Fibroblast of lung (primary cell): Measurements from ENCODE around the gene SPAG8.

Source experiments
- EZH2 ChIP-seq: IDR thresholded peaks from 2 replicates; pipeline ENCODE4 v1.5.1; 2012; ENCODE audit warnings: low read length, control low read depth, mild to moderate bottlenecking; ENCODE audit errors: missing control alignments
- TF ChIP-seq, protein P1 (sequence below), 2 donors: IDR thresholded peaks in 1 of 2; conservative IDR thresholded peaks in 1 of 2; 1 replicate in 1 of 2; 2 replicates in 1 of 2; pipeline ENCODE4 v1.5.1; 2011 to 2012; ENCODE audit warnings: low read length in 2 of 2, control low read depth in 1 of 2, inconsistent platforms in 1 of 2, low read depth in 1 of 2, mild to moderate bottlenecking in 1 of 2

DNA sequence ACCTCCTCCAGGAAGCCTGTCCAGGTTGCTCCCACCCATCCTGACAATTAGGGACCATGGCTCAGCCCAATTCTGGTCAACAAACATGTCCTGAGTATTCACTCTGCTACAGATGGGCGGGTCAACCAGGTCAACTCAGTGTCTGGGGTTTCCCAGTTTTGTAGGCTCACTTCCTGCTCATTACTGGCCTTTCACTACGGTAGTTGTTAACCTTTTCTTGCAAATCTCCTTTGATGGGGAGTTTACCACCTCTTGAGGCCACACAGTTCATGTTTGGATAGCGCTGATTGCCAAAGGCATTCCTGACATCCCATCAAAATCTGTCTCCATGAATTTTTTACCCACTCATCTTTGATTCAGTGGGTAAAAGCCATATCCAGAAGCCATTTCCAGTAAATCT lies 30.7 kb upstream of the SPAG8 start:
- TF ChIP-seq, protein P1, sequence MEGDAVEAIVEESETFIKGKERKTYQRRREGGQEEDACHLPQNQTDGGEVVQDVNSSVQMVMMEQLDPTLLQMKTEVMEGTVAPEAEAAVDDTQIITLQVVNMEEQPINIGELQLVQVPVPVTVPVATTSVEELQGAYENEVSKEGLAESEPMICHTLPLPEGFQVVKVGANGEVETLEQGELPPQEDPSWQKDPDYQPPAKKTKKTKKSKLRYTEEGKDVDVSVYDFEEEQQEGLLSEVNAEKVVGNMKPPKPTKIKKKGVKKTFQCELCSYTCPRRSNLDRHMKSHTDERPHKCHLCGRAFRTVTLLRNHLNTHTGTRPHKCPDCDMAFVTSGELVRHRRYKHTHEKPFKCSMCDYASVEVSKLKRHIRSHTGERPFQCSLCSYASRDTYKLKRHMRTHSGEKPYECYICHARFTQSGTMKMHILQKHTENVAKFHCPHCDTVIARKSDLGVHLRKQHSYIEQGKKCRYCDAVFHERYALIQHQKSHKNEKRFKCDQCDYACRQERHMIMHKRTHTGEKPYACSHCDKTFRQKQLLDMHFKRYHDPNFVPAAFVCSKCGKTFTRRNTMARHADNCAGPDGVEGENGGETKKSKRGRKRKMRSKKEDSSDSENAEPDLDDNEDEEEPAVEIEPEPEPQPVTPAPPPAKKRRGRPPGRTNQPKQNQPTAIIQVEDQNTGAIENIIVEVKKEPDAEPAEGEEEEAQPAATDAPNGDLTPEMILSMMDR (conservative IDR thresholded peaks at IDR 0.05 in 1 of 2, IDR thresholded peaks at IDR 0.05 in 1 of 2; ENCODE audit: low read depth in 1 of 2, low read length in 2 of 2): no peak
- no peak for TF ChIP-seq EZH2
